SK-N-SH treated with all-trans-retinoic acid at 6 μM for 48 hours (cell line): ENCODE measurements around the gene APLP1.
"Not testable (repeated sequence)": the region's sequence is repeated elsewhere in the genome, so short reads cannot be mapped to it uniquely, and the experiment has no call there.

Experiments used
- ATAC-seq: fragments of 200-7000 bp; cut with Tn5 transposase; 3 replicates; pipeline ENCODE4 v1.9.1; 2020; ENCODE audit warnings: mild to moderate bottlenecking, moderate library complexity
- ARNTL ChIP-seq: fragments of 450-650 bp; formaldehyde crosslinking; IDR thresholded peaks from 2 replicates; pipeline ENCODE4 v1.5.0; 2020; ENCODE audit warnings: low read depth, mild to moderate bottlenecking, moderate library complexity, borderline replicate concordance
- BACH2 ChIP-seq: fragments of 250-450 bp; sonication (Bioruptor Pico); IDR thresholded peaks from 2 replicates; pipeline ENCODE4 v1.9.0; 2021; ENCODE audit warnings: mild to moderate bottlenecking, borderline replicate concordance
- CSDC2 ChIP-seq: fragments of 250-450 bp; sonication (Bioruptor Pico); IDR thresholded peaks from 2 replicates; pipeline ENCODE4 v1.5.0; 2020; ENCODE audit warnings: mild to moderate bottlenecking, moderate library complexity
- ESRRG ChIP-seq: fragments of 250-450 bp; sonication (Bioruptor Pico); IDR thresholded peaks from 2 replicates; pipeline ENCODE4 v1.6.1; 2021; ENCODE audit warnings: mild to moderate bottlenecking
- GLIS3 ChIP-seq: fragments of 250-450 bp; sonication (Bioruptor Pico); IDR thresholded peaks from 2 replicates; pipeline ENCODE4 v1.5.0; 2020; ENCODE audit warnings: mild to moderate bottlenecking, moderate library complexity
- ISL1 ChIP-seq: fragments of 250-450 bp; sonication (Bioruptor Pico); IDR thresholded peaks from 2 replicates; pipeline ENCODE4 v2.1.2; 2022; ENCODE audit warnings: mild to moderate bottlenecking, moderate library complexity
- OSR1 ChIP-seq: fragments of 250-450 bp; sonication (Bioruptor Pico); IDR thresholded peaks from 2 replicates; pipeline ENCODE4 v1.8.0; 2022; ENCODE audit warnings: moderate library complexity, mild to moderate bottlenecking, inconsistent platforms
- POU6F1 ChIP-seq: fragments of 250-450 bp; sonication (Bioruptor Pico); IDR thresholded peaks from 2 replicates; pipeline ENCODE4 v1.8.0; 2021; ENCODE audit warnings: low read depth, mild to moderate bottlenecking, moderate library complexity, borderline replicate concordance
- PPARA ChIP-seq: fragments of 250-450 bp; sonication (Bioruptor Pico); IDR thresholded peaks from 2 replicates; pipeline ENCODE4 v1.5.0; 2020; ENCODE audit warnings: mild to moderate bottlenecking, borderline replicate concordance
- RARB ChIP-seq: fragments of 250-450 bp; sonication (Bioruptor Pico); IDR thresholded peaks from 2 replicates; pipeline ENCODE4 v1.8.0; 2021; ENCODE audit warnings: mild to moderate bottlenecking, moderate library complexity
- SNAI2 ChIP-seq: fragments of 250-450 bp; sonication (Bioruptor Pico); IDR thresholded peaks from 2 replicates; pipeline ENCODE4 v1.5.0; 2020; ENCODE audit warnings: mild to moderate bottlenecking, moderate library complexity
- TCF4 ChIP-seq: fragments of 250-450 bp; sonication (Bioruptor Pico); IDR thresholded peaks from 2 replicates; pipeline ENCODE4 v1.8.0; 2021; ENCODE audit warnings: mild to moderate bottlenecking, moderate library complexity, borderline replicate concordance
- TOX ChIP-seq: fragments of 250-450 bp; sonication (Bioruptor Pico); IDR thresholded peaks from 2 replicates; pipeline ENCODE4 v1.8.0; 2021; ENCODE audit warnings: mild to moderate bottlenecking, moderate library complexity, borderline replicate concordance
- ZC3H10 ChIP-seq: fragments of 250-450 bp; sonication (Bioruptor Pico); IDR thresholded peaks from 2 replicates; pipeline ENCODE4 v1.5.1; 2021; ENCODE audit warnings: mild to moderate bottlenecking, moderate library complexity
- ZFP3 ChIP-seq: fragments of 250-450 bp; sonication (Bioruptor Pico); IDR thresholded peaks from 2 replicates; pipeline ENCODE4 v1.5.0; 2020; ENCODE audit warnings: mild to moderate bottlenecking, moderate library complexity
- ZFP30 ChIP-seq: fragments of 450-650 bp; formaldehyde crosslinking; IDR thresholded peaks from 2 replicates; pipeline ENCODE4 v1.5.0; 2022; ENCODE audit warnings: mild to moderate bottlenecking, moderate library complexity
- ZNF565 ChIP-seq: fragments of 450-650 bp; formaldehyde crosslinking; conservative IDR thresholded peaks from 2 replicates; pipeline ENCODE4 v1.5.0; 2020; ENCODE audit warnings: low read depth, mild to moderate bottlenecking, moderate library complexity
- ZNF70 ChIP-seq: fragments of 450-650 bp; formaldehyde crosslinking; IDR thresholded peaks from 2 replicates; pipeline ENCODE4 v1.5.0; 2020; ENCODE audit warnings: mild to moderate bottlenecking, moderate library complexity
- ZNF8 ChIP-seq: fragments of 450-650 bp; formaldehyde crosslinking; IDR thresholded peaks from 2 replicates; pipeline ENCODE4 v1.5.0; 2020; ENCODE audit warnings: mild to moderate bottlenecking, moderate library complexity
- TF ChIP-seq, protein P1 (sequence below): fragments of 250-450 bp; sonication (Bioruptor Pico); IDR thresholded peaks from 2 replicates; pipeline ENCODE4 v1.5.1; 2021; ENCODE audit warnings: mild to moderate bottlenecking, moderate library complexity
- TF ChIP-seq, protein P2 (sequence below): fragments of 250-450 bp; sonication (Bioruptor Pico); IDR thresholded peaks from 2 replicates; pipeline ENCODE4 v1.8.0; 2020; ENCODE audit warnings: mild to moderate bottlenecking, moderate library complexity, borderline replicate concordance

The APLP1 gene

GRCh38 chr19:35869327-35870123, 1.2 kb downstream of the APLP1 start:
- peak; percentile 91 for ATAC-seq
- no peak for TF ChIP-seq CSDC2
- TF ChIP-seq ZNF70 (CRISPR knock-in tag), result peak; percentile 85
- TF ChIP-seq RARB (CRISPR knock-in tag), result no peak
- TF ChIP-seq, all 23 proteins: peak for 1

GRCh38 chr19:35870124-35870736, 1.9 kb downstream of the APLP1 start:
- not testable (repeated sequence) for ATAC-seq

DNA sequence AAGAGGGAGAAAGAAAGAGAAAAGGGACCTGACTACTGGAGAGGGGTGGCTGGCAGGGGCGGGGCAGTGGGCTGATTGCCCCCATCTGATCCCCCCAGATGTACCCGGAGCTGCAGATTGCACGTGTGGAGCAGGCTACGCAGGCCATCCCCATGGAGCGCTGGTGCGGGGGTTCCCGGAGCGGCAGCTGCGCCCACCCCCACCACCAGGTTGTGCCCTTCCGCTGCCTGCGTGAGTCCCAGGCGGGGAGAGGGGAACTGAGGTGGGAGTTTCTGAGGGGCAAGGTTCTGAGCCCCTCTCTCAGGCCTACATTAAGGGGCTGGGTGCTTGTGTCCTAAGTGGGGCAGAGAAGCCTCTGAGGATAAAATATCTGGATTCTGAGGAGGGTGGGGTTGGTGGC, 2.4 kb downstream of the APLP1 start:
- ATAC-seq, result no peak
- TF ChIP-seq ZFP30 (CRISPR knock-in tag) (no peak), TOX (CRISPR knock-in tag) (no peak), OSR1 (no peak), PPARA (CRISPR knock-in tag) (no peak), CSDC2 (no peak), TCF4 (CRISPR knock-in tag) (no peak), ZNF565 (CRISPR knock-in tag) (no peak), ARNTL (no peak), ZC3H10 (CRISPR knock-in tag) (no peak), ZFP3 (CRISPR knock-in tag) (no peak), ZNF70 (CRISPR knock-in tag) (no peak), BACH2 (CRISPR knock-in tag) (no peak), ZNF8 (CRISPR knock-in tag) (no peak)
- TF ChIP-seq, protein P1, sequence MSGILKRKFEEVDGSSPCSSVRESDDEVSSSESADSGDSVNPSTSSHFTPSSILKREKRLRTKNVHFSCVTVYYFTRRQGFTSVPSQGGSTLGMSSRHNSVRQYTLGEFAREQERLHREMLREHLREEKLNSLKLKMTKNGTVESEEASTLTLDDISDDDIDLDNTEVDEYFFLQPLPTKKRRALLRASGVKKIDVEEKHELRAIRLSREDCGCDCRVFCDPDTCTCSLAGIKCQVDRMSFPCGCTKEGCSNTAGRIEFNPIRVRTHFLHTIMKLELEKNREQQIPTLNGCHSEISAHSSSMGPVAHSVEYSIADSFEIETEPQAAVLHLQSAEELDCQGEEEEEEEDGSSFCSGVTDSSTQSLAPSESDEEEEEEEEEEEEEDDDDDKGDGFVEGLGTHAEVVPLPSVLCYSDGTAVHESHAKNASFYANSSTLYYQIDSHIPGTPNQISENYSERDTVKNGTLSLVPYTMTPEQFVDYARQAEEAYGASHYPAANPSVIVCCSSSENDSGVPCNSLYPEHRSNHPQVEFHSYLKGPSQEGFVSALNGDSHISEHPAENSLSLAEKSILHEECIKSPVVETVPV (CRISPR knock-in tag), result no peak

- TF ChIP-seq, protein P1 (CRISPR knock-in tag), result no peak
- no peak for TF ChIP-seq ISL1 (CRISPR knock-in tag)
- TF ChIP-seq BACH2 (CRISPR knock-in tag), result no peak
- TF ChIP-seq ZNF565 (CRISPR knock-in tag), result no peak
- no peak for TF ChIP-seq PPARA (CRISPR knock-in tag)
- TF ChIP-seq ZC3H10 (CRISPR knock-in tag), result no peak
- no peak for TF ChIP-seq GLIS3 (CRISPR knock-in tag)
- TF ChIP-seq ARNTL, result no peak
- TF ChIP-seq TOX (CRISPR knock-in tag), result no peak
- no peak for TF ChIP-seq CSDC2
- no peak for TF ChIP-seq TCF4 (CRISPR knock-in tag)
- TF ChIP-seq ZFP3 (CRISPR knock-in tag), result no peak
- TF ChIP-seq POU6F1 (CRISPR knock-in tag), result no peak
- TF ChIP-seq ZNF70 (CRISPR knock-in tag), result no peak
- TF ChIP-seq ZFP30 (CRISPR knock-in tag), result no peak
- TF ChIP-seq ESRRG (CRISPR knock-in tag), result no peak
- ATAC-seq, result no peak
These were observed 3.2 kb downstream of the APLP1 start for GRCh38 chr19:35871611-35872010.

DNA sequence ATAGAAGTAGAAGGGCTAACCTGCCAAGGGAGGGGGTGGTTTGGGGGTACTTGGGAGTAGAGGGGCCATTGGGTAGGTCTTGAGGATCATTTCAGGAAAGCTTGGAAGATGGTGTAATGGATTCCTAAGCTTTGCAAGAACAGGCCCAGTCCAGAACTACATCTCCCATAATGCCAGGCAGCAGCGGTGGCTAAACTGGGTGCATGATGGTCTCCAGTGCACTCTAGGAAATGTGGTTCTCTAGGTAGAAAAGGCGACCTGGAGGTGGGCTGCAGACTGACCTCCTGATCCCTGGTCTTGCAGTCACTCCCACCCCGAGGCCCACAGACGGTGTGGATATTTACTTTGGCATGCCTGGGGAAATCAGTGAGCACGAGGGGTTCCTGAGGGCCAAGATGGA, 3.8 kb downstream of the APLP1 start:
- ATAC-seq, result no peak
- TF ChIP-seq ZFP3 (CRISPR knock-in tag) (no peak), GLIS3 (CRISPR knock-in tag) (no peak), CSDC2 (no peak), ZFP30 (CRISPR knock-in tag) (no peak), ZNF8 (CRISPR knock-in tag) (no peak), RARB (CRISPR knock-in tag) (no peak), POU6F1 (CRISPR knock-in tag) (no peak), OSR1 (no peak), BACH2 (CRISPR knock-in tag) (no peak), SNAI2 (CRISPR knock-in tag) (no peak), ESRRG (CRISPR knock-in tag) (no peak), ZNF70 (CRISPR knock-in tag) (no peak)
- TF ChIP-seq, protein P1 (CRISPR knock-in tag), result no peak
- TF ChIP-seq, protein P2, sequence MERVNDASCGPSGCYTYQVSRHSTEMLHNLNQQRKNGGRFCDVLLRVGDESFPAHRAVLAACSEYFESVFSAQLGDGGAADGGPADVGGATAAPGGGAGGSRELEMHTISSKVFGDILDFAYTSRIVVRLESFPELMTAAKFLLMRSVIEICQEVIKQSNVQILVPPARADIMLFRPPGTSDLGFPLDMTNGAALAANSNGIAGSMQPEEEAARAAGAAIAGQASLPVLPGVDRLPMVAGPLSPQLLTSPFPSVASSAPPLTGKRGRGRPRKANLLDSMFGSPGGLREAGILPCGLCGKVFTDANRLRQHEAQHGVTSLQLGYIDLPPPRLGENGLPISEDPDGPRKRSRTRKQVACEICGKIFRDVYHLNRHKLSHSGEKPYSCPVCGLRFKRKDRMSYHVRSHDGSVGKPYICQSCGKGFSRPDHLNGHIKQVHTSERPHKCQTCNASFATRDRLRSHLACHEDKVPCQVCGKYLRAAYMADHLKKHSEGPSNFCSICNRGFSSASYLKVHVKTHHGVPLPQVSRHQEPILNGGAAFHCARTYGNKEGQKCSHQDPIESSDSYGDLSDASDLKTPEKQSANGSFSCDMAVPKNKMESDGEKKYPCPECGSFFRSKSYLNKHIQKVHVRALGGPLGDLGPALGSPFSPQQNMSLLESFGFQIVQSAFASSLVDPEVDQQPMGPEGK (CRISPR knock-in tag), result no peak
